Fibroblast of skin of left quadriceps (primary cell): ENCODE measurements around the gene NID1.
"Not testable (repeated sequence)": the region's sequence is repeated elsewhere in the genome, so short reads cannot be mapped to it uniquely, and the experiment has no call there.

Source experiments
- DNase-seq, 2 experiments: peaks; one replicate each; pipeline ENCODE4 v3.0.0-alpha.2; 2013; ENCODE audit warnings: low read depth in 2 of 2

The NID1 gene

DNA sequence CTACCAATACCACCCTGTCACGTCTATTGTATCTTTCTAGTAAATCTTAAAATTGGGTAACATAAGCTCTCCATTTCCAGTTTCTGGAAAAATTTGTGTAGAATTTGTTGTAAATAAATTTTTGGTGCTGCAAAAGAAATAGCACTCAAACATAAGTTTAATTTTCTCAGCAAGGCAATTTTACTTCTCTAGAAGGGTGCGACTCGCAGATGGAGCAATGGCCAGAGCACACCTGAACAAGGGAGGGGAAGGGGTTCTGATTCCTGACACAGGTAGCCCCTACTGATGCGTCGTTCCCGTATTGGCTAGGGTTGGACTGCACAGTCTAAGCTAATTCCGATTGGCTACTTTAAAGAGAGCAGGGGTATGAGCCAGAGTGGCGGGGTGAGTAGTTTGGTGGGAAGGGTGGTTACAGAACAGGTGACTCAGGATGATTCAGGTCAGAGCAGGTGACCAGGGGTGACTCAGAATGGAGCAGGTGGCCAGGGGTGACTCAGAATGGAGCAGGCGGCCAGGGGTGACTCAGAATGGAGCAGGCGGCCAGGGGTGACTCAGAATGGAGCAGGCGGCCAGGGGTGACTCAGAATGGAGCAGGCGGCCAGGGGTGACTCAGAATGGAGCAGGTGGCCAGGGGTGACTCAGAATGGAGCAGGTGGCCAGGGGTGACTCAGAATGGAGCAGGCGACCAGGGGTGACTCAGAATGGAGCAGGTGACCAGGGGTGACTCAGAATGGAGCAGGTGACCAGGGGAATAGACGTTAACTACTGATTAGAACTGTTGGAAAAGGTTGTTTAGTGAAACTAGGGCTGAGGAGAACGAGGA is 32.0 kb upstream of the NID1 start:
- DNase-seq = peak in 1 of 2 experiments; percentile 6

GRCh38 chr1:236095705-236096520 is 31.0 kb upstream of the NID1 start:
- DNase-seq = no peak

- no peak for DNase-seq
Observed at GRCh38 chr1:236092899-236093298, 28.0 kb upstream of the NID1 start.

DNA sequence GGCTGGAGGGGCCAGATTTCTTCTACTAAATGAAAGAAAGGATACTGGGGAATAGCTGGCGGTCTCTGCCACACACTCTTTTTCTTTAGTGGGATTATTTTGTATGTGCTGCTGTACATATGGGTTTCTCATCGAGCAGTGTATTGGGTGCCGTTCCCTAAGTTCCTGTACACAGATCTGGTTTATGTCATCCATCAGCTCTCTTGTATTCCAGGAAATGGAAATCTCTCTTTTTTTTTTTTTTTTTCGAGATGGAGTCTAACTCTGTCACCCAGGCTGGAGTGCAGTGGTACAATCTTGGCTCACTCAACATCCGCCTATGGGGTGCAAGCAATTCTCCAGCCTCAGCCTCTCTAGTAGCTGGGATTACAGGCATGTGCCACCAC is 27.0 kb upstream of the NID1 start:
- no peak for DNase-seq

GRCh38 chr1:236090741-236091147 is 25.9 kb upstream of the NID1 start:
- DNase-seq = no peak

DNA sequence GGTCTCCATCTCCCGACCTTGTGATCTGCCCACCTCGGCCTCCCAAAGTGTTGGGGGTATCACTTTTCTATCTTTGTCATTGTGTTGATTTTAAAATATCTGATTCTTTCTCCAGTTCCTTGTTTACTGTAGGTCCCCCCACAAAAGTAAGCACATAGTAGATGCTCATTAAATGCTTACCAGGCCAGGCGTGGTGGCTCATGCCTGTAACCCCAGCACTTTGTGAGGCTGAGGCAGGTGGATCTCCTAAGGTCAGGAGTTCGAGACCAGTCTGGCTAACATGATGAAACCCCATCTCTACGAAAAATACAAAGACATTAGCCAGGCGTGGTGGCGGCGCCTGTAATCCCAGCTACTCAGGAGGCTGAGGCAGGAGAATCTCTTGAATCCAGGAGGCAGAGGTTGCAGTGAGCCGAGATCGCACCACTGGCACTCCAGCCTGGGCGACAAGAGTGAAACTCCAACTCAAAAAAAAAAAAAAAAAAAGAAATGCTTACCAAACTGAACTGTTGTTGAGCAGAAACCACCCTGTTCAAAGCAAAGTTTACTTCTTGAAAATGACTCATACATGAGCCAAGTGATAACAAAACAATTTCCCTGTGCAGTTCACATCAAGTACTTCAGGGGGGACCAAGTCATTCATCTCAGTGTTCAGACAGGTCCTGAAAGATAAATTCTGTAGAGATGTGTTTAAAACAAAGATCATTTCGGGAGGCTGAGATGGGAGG is 24.3 kb upstream of the NID1 start:
- no peak for DNase-seq

DNA sequence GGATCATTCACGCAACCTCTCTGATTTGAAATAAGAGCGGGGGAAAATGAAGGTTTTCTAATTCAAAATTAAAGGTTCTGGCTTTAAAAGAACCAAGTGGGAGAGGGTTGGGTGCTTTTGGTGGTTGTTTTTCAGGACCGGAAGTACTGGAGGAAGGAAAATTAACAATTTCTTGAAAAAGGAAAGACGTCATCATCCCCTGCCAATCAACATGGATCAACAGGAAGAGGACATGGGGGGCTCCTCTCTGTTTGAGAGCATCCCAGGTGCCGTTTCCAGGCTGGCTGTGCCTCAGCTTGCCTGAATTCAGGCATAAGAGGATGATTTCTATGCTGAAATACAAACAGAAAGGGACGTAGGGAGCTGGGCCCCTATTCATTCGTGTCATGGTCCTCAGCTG is 21.6 kb upstream of the NID1 start:
- DNase-seq = no peak

- no peak for DNase-seq
Observed at GRCh38 chr1:236085545-236086159, 20.8 kb upstream of the NID1 start.

GRCh38 chr1:236084386-236084730 is 19.5 kb upstream of the NID1 start:
- no peak for DNase-seq

DNA sequence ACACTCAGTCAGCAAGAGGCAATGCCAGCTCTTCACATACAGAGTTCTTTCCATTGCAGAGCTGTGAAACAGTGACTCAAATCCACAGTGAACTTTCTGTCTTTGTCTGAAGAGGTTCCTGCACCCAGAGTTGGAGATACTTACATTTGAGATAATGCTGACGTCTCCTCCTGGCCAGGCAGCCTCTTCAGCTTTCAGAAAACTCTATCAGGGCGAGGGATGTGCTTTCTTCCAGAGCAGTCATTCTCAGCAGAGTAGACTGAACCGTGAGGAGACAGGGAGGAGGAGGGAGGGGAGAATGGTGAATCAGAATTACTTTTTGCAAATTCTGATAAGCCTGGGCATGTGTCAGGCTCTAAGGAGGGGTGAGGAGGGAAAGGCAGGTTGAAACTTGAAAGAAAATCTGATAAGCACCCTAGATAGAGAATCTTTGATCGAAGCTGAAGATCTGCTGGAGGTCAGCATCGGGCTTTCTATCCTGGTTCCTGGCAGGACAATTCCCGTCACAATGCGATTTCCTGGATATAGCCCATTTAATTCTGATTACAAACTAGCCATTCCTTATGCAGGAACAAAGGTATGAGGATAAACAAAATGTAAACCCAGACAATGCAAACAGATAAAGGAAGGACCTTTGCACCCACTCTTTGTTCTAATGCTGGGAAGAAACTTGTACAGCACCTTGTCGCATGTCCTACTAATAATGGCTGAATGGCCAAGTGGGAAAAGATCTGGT is 18.9 kb upstream of the NID1 start:
- no peak for DNase-seq

- DNase-seq = no peak
Observed at GRCh38 chr1:236082526-236082925, 17.6 kb upstream of the NID1 start.

DNA sequence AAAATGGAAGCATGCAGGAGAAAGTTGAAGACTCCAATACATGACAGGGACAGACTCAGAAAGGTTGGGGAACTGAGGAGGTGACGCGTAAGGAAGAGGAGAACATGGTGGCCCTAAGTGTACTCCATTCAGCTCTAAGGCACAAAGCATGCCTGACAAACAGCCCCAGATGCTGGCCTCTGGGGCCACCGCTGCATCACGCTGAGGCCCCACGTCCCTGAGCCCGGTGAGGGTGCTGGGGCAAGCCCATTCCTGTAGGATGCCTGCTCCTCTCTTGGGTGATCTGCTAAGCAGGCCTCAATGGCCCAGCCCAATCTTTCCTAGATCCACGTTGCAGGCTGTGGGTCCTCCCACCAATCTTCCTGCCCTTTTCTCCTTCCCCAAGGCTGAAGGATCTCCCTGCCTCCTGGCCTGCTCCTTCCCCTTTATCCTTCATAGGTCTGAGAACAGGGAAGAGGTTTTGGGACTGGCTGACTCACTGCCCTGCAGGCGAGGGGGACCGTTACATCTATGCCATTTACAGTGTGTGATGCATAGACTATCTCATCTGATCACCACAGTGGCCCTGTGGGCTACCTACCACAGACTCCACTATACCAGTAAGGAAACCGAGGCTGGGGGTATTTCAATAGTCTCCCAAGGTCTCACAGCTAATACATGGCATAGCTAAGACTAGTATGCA is 16.8 kb upstream of the NID1 start:
- no peak for DNase-seq

DNA sequence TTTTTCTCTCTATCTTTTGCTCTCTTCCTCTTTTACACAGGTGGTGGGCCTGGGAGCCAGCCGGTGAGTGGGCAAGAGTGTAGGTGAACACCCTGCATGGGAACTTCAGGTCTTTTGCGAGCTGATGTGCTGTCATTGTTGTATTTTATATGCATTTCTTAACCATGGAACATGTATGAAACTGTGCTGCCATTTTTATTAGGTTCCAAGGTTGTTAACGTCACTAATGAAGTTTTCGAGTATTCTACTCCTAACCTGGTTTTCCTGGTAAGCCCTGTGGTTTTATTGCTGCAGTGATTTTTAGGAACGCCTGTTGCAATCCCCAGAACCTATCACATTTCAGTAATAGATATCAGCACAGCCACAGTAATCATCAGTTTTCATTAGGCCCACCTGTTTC is 14.8 kb upstream of the NID1 start:
- DNase-seq = no peak

- DNase-seq = no peak
Observed at GRCh38 chr1:236078993-236079392, 14.1 kb upstream of the NID1 start.

DNA sequence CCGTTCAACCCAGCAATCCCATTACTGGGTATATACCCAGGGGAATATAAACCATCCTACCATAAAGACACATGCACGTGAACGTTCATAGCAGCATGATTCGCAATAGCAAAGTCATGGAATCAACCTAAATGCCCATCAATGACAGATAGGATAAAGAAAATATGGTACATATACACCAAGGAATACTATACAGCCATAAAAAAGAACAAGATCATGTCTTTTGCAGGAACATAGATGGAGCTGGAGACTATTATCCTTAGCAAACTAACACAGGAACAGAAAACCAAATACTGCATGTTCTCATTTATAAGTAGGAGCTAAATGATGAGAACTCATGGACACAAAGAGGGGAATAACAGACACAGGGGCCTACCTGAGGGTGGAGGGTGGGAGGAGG is 13.2 kb upstream of the NID1 start:
- DNase-seq = not testable (repeated sequence)

- no peak for DNase-seq
Observed at GRCh38 chr1:236075848-236076247, 11.0 kb upstream of the NID1 start.

DNA sequence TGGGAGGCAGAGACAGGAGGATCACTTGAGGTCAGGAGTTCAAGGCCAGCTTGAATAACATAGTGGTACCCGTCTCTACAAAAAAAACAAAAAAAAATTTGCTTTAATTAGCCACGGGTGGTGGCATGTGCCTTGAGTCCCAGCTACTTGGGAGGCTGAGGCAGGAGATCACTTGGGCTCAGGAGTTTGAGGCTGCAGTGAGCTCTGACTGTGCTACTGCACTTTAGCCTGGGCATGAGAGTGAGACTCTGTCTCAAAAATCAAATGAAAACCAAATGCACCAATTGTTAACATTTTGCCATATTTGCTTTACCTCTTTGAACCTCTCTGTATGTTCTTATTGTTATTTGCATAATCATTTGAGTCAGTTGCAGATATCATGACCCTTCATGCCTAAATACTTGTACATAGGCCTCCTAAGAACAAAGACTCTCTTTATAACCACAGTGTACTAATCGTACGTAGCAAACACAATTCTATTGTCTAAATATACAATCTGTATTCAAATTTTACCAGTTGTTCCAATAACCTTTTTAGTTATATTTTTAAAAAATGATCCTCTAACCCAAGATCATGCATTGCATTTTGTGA is 8.5 kb upstream of the NID1 start:
- DNase-seq = no peak

DNA sequence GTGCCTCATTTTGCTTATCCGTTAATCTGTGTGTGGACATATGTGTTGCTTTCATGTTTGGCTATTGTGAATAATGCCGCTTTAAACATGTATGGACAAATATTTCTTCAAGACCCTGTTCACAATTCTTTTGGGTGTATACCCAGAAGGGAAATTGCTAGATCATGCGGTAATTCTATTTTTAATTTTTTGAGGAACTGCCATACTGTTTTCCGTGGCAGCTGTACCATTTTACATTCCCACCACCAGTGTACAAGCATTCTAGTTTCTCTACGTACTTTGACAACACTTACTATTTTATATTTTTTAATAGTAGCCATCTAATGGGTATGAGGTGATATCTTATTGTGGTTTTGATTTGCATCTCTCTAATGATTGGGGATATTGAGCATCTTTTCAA is 7.1 kb upstream of the NID1 start:
- DNase-seq = no peak

- no peak for DNase-seq
Observed at GRCh38 chr1:236070753-236071152, 5.9 kb upstream of the NID1 start.

GRCh38 chr1:236069796-236070195 is 4.9 kb upstream of the NID1 start:
- DNase-seq = no peak
